Lower leg skin (tissue), 3 donors: ENCODE data around the gene KLK8.

Experiments used
- POLR2A ChIP-seq, 2 donors: fragments of 450-650 bp; IDR thresholded peaks; one replicate each; pipeline ENCODE4 v1.6.1; 2016 to 2017; ENCODE audit warnings: antibody characterized with exemption in 2 of 2, mild to moderate bottlenecking in 1 of 2, moderate library complexity in 1 of 2
- TF ChIP-seq, protein P1 (sequence below), 3 donors: fragments of 450-650 bp; IDR thresholded peaks; one replicate each; pipeline ENCODE4 v1.5.1; 2016; ENCODE audit warnings: antibody characterized with exemption in 3 of 3, mild to moderate bottlenecking in 3 of 3, moderate library complexity in 2 of 3

GRCh38 chr19:50975766-50976165, 25.6 kb downstream of the KLK8 start:
- TF ChIP-seq POLR2A (IDR thresholded peaks at IDR 0.05) = no peak
- TF ChIP-seq, protein P1, sequence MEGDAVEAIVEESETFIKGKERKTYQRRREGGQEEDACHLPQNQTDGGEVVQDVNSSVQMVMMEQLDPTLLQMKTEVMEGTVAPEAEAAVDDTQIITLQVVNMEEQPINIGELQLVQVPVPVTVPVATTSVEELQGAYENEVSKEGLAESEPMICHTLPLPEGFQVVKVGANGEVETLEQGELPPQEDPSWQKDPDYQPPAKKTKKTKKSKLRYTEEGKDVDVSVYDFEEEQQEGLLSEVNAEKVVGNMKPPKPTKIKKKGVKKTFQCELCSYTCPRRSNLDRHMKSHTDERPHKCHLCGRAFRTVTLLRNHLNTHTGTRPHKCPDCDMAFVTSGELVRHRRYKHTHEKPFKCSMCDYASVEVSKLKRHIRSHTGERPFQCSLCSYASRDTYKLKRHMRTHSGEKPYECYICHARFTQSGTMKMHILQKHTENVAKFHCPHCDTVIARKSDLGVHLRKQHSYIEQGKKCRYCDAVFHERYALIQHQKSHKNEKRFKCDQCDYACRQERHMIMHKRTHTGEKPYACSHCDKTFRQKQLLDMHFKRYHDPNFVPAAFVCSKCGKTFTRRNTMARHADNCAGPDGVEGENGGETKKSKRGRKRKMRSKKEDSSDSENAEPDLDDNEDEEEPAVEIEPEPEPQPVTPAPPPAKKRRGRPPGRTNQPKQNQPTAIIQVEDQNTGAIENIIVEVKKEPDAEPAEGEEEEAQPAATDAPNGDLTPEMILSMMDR (IDR thresholded peaks at IDR 0.05) = no peak
